Heart left ventricle (tissue), 13 donors: ENCODE results near the gene KTN1.

ENCODE experiments used
- CTCF ChIP-seq, 12 donors: fragments of 200-600 bp; sonication (generic) in 4 of 12; IDR thresholded peaks; one replicate each; pipeline versions ENCODE4 v1.5.0 to v1.8.0; 2018 to 2022; ENCODE audit warnings: antibody characterized with exemption in 12 of 12, mild to moderate bottlenecking in 5 of 12
- POLR2A ChIP-seq, 2 donors: fragments of 450-650 bp; IDR thresholded peaks; one replicate each; pipeline ENCODE4 v1.6.1; 2017; ENCODE audit warnings: antibody characterized with exemption in 2 of 2, mild to moderate bottlenecking in 2 of 2, moderate library complexity in 2 of 2
- donor health status: ischemic (EF 13 %, LVEDD 7.1; RV severe dilation, severe dysfunction).
- donor health status: DM: no; HTN: yes; CAD: no.
- donor health status: DM: no; HTN: no; CAD: no.
- donor health status: ischemic (EF 25% LVEDD 6.9; RV normal size, moderate dysfunction).
- donor health status: ischemic (EF 25% LVEDD 5.7; RV mildly dilated, moderate dysfunction).
- donor health status: ischemic (EF 35%, LVEDD 5.7; RV mildly dilated, moderate dysfunction).
- donor health status: nonischemic (EF 11% LVEDD 7.7; RV severe dilation, severe dysfunction).
- donor health status: DM: yes; HTN: yes; CAD: no.
- donor health status: PGD.
- donor health status: ischemic (EF 29% LVEDD 5.4; RV normal size, mild dysfunction).
- donor health status: nonischemic (EF 23%, LVEDD 6.1; RV moderate dilation, normal function).

DNA sequence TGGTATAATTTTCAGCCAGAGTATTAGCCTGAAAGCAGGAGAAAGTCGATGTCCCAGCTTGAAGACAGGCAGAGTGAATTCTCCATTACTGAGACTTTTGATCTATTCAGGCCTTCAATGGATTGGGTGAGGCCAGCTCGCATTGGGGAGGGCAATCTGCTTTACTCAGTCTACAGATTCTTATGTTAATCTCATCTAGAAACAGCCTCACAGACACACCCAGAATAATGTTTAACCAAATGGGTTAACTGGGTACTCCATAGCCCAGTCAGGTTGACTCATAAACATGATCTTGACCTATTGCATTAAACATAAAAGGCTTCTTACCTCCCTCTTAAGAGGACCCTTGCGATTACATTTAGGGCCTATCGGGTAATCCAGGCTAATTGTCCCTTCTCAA is 118.0 kb downstream of the KTN1 start:
- TF ChIP-seq CTCF (IDR thresholded peaks at IDR 0.05), result no peak
- TF ChIP-seq POLR2A (IDR thresholded peaks at IDR 0.05), result no peak
